HG02678 (cell line): ENCODE measurements around the gene KNSTRN.

Source experiments
- ATAC-seq: cut with Tn5 transposase; IDR thresholded peaks from one replicate; pipeline ENCODE4 v1.9.1; 2021; ENCODE audit warnings: mild to moderate bottlenecking, moderate library complexity; ENCODE audit not compliant: unreplicated experiment

Gene KNSTRN

DNA sequence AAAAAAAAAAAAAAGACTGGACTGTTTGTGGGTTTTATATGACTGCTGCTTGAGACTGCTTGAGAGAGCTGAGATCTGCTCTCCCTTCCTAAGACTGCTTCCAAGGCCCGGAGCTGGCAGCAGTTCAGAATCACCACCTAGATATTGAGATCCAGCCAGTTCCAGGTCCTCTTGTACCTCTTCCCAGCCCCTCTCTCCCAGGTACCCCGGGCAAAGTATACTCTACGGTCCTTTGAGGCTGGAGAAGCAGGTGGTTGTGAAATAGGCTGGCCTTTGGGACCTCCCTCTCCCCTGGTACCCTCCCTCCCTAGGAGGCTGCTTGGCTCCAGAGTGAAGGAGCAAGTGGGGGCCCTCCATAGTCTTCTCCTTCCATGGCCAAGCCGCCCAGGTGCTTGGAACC is 45.7 kb downstream of the KNSTRN start:
- no peak for ATAC-seq

DNA sequence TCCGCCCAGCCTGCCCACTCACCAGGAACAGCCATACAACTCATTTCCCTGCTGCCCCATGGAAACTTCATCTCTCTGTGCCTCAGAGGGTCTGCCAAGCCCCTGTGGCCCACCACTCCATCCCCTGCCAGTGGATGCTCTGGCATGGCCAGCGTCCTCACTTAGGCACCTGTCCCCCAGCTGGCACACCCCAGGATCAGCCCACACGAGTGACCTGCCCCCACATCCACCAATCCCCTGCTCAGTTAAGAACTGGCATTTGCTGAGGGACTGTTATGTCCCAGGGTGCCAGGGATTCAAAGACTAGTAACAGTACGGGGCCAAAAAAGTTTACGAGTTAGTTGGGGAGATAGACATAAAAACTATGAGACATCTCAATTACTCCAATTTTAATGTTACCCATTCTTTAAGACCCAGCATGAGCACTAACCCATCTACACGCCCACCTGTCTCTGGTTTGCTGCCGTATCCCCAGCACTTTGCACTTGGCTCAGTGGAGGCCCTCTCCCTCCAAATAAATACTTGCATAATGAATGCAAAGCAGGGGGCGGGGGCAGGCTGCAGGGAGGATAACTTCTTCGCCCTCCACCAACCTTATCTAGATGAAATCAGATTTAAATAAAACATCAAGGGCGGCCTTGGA is 46.7 kb downstream of the KNSTRN start:
- no peak for ATAC-seq

DNA sequence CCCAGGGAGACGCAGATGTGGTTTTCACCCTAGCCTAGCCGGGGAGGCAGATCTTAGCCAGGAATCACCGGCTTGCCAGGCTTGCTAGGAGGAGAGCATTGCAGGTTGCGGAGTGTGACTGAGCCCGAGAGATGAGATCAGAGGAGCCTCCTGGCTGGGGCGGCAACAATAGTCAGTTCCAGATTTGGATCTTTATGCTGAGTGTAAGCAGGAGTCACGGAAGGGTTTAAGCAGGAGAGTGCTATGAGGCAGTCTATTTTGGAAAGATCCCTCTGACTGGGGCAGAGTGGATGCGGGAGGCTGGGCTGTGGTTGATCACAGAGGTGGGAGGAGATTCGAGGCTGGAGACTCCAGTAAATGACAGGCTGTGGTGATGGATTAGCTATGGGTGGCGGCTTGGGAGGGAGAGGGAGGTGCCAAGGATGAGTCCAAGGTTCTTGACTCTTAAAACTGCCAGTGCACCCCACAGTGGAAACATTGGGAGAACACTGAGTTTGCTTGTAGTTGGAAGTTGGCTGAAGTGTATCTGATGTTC is 47.8 kb downstream of the KNSTRN start:
- ATAC-seq = no peak

DNA sequence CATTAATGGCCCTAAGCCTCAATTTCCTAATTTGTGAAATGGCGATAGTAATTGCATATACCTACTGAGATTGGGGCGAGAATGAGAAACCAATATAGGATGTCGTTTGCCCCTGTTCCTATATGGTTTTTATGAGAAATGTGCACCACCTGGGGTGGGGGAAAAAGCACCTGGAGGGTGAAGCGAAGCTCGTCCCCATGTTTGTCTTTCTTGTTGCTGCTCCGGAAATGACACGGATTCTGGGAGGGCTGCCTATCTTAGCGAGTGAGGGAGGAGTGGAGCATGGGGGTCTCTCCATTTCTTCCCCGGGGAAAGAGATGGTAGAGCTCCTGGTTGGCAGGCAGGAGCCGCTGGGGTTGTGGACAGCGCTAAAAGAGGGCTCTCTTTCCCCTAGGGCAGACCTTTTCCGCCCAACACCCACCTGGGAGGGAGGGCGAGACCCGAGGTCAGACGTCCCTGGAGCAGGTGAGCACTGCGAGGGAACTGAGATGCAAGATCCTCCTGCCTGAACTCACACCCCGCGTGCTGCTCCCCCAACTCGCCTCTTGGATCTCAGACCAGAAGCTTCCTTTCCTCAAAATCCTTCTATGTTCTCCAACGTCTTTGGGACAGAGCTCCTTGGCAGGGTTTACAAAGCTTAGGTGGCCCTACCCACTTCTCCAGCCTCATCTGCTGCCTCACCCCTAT is 52.6 kb downstream of the KNSTRN start:
- ATAC-seq = no peak

DNA sequence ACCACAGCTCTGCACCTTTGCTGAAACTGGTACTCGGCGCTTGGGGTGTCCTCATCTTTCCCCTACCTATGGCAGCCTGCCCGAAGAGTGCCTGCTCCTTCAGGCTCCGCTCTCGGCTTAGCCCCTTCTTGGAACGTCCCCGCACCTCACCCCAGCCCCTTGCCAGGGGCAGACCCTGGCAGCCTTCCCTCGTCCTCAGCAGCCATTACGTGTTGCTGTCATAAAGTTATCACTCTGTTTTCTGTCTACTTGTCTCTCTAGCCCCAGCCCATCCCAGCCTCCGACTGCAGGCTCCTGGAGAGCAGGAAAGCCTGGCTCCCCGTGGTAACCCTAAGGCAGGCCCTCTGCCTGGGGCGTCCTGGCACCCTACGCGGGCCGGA is 53.2 kb downstream of the KNSTRN start:
- no peak for ATAC-seq

DNA sequence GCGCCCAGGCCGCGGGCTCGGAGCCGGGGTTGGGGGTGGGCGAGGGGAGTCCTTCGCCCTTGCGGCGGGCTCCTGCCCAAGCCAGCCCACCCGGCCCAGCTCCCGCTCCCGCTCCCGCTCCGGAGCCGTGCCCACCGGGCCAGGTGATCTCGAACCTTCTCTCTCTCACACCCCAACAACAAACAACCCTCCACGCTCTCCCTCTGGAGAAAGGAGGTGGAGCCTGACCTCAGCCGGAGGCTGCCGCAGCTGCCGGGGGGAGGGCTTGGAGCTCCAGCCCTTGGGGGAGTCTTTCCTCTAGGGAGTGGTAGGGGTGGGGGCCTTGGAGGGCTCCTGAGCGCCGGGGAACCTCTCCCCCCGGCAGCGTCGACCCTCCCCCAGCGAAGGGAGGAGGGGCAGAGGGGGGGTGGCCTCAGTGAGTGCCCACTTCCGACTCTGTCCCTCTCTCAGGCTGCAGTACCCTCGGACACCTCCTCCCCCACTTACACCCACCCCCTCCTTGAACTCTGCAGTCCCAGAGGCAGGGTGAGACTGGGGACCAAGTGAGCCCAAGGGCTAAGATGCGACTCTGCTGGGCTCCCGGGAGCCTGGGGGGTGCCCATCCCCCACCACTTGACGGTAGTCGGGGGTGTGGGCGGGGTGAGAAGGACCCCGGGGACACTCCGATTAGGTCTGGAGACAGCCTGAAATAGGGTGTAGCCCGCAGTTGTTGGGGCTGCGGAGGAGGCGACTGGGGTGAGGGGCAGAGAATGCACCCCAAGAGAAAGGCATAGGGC is 53.8 kb downstream of the KNSTRN start:
- ATAC-seq = no peak

DNA sequence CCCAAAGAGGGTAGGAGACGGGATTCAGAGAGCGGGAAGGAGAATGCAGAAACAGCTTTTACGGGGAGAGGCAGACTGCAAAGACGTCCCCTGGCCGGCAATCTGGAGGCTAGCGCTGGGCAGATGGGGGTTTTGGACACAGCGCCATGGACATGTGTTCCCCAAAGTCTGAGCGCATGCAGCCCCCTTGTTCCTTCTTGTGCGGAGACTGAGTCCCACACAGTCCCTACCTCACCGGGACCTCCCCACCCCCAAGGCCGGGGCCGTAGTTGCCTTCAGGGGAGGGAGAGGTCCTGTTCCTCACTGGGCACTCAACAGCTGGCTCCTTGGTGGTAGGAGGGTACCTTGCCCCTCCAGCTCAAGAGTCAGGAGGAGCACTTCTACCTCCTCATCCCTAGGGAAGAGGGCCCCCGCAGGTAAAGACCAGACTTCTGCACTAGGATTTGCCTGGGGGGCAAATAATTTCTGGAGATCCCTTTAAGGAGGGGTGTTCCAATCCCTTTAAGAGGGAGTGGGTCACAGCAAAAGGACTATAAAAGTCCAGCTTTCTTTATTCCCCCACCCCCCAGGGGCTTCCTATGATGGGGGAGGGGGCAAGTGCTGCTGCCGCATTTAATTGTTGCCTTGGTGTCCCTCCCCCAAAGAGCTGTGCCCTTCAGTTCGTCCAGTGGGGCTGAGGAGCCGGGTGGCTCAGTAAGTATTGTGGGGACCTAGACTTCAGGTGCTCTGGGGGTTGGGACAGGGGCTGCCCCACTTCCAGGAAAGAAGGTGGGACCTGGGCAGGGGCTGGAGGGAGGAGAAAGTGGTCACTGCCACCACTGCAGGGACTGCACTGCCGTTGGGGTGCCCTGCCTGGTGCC is 54.6 kb downstream of the KNSTRN start:
- no peak for ATAC-seq

DNA sequence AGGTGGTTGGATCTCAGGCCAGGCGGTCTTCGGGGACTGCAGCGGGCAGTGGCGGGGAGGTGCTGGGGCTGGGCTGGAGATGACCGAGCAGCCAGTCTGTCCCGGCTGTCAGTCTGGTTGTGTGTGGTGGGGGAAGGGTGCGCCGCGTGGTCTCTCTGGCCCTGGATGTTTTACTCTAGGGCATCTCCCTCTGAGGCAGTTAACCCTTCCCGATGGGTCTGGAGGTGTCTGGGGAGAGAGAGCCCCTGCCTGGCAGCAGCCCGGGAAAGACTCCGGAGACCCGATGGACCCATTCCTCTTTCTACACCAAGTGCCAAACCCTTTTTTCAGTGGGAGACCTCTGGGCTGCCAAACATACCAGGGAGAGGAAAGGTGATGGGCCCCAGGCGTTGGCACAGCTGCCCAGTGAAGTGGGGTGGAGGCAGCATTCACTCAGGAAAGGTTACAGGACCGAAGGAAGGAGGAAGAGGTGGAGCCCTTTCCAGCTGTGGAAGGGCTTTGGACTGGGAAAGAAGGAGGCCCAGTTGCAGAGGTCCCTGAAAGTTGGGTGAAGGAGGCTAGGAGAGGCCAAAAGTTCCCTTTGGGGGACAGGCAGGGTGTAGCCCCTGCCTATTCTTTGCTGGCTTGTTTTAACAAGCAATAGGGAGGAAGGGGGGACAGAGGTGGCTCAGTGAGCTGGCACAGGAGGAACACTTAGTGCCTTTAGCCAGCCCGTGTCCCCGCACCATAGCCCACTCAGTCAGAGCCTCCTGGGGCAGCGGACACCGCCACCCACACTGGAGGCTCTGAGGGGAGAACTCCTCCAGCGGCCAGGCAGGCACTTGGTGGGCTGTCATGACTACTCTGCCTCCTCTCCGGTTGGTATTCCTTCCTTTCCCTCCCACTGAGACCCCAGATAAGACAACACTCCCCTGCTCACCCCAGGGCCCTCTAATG is 55.5 kb downstream of the KNSTRN start:
- ATAC-seq = no peak

DNA sequence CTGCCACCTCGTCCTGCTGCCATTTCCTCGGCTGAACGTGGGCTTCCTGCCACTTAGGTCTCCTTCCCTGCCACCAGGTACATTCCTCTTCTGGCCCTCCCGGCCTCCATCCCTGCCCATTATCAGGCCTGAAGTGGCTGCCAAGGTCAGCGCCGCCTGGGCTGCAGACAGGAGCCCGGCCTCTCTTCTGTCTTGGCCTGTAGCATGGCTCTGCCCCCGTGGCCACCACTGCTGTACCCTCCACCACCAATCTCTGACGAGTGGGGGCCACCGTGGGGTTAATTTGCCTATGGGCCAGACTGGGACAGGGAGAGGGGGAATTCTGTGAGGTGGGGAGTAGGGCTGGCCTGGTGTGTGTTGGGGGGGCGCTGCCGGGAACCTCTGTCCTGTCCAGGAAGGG is 56.2 kb downstream of the KNSTRN start:
- ATAC-seq = no peak

DNA sequence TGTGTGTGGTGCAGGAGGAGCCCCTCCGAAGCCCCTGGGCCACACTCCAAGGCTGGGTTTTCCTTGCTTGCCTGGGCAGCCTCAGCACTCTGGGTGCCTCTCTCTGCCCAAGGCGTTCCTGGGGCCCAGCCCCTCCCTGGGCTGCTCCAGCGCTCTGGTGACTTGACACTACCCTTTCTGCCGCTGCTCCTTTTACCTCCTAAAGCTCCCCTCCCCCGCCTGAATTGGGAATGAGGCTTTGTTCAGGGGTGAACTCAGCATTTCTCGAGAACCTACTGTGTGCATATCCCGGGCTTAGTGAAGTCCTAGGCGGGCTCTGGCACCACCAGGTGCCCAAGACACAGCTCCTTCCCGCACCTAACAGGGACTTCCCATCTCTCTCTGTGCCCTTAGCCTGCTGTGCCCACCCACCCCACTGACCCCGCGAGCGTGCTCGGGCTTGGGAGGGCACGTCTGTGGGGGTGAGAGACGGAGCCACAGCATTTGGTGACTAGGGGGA is 57.0 kb downstream of the KNSTRN start:
- no peak for ATAC-seq

DNA sequence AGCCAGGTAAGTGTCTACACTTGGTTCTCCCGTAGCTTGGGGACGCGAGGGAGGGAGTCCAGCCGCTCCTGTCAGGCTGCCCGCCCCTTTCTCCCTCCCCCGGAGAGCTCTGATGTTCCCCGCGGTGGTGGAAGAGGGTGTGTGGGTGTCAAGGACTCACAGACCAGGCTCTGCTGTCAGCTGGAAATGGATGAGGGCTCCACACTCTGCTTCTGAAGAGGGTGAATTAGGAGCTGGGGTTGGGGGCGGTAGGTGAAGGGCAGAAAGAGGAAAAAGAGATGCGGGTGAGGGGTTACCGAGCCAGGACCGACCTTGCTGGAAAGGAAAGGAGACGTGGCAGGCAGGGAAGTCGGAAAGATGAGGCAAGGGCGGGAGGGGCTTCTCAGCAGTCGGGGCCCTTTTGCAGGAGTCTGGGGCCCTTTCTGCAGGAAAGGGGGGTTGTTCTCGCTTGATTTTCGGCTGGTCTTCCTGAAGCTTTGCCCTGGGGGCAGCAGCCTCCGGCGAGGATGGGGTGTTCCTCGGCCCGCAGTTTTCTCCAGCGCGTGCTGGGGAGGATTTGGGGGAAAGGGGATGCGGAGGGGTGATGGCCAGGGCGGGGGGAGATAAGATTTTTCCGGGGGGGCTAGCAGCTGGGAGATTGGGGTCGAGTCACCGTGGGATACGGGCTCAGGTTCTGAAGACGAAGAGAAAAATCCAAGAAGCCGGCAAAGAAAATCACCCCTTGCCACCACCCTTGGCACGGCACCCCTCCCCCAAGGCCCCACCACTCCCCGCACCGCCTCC is 57.6 kb downstream of the KNSTRN start:
- ATAC-seq = no peak

DNA sequence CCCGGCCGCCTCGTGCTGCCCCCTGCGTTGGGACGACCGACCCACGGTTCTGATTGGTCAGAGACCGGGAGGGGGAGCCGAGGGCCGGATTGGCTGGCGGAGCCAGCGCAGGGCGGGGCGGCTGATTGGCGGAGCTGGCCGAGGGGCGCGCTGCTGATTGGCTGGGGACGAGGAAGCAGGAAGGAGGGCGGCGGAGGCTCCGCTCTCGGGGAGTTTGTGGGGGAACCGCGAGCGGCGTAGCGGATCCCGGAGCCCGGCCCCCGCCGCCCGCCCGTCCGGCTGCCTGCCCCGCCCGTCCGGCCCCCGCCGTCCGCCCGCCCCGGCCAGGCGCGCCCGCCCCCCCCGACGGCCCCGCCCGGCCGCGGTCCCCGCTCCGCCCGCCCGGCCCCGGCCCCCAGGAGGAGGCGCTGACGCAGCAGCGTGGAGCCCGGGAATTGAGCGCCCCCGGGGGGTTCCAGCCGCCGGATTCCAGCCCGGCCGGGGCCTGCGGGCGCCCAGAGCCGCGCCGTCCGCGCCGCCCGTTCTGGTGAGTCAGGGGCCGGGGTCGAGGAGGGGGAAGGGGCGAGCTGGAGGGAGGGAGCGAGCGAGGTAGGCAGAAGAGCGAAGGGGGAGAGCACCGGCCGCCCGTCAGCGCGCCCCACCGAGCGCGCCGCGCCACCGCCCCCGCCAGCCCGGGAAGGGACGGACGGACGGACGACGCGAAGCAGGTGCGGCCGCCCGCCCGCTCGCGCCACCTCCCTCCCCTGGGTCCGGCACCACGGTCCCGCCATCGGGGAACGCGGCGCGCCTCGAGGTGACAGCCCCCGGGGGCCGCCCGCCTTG is 58.4 kb downstream of the KNSTRN start, which contains the start of gene BAHD1:
Gene BAHD1 (plus strand): TSS at position 211 of the 822 bp plus-strand sequence. CDS start 17,512 bp downstream, outside the sequence.
- peak; percentile 86 for ATAC-seq

DNA sequence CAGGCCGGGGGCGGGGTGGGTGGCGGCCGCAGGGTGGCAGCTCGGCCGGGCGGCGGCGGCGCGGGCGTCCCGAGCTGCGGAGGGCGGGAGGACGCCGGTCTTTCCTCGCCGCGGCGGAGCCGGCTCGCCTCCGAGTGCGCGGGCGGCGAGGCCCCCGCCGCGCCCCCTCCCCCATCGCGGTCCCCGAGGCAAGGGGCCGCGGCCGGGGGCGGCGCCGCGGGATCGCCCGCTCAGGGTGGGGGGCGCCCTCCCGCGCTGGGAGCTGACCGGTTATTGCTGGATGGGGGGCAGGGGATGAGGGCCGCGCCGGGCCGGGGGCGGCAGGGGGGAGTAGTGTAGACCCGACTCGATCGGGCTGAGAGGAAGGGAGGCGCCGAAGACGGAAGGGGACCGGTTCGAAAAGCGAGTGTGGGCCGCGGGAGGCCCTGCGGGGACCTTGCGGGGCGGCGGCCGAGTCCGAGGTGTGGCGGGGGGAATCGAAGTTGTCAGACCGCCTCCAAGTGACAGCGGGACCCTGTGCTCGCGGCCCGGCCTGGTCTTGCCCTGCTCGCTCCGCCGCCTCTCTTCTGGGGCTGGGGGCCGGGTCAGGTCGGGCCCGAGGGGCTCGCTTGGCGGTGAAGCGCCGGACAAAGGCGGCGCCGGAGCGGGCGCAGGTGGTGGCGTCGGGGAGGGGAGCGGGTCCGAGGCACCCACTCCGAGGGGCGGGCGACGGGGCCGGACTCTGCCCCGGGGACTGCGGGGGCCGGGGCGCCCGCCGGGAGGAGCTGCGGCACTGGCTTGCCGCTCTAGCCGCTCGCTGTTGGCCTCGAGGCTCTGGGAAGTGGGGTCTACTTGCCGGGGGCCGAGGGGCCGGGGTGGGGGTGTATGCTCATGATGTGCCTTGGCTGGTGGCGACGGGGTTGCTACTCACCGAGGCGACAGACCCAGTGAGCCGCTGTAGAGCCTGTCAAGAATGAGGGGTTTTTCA is 59.3 kb downstream of the KNSTRN start:
- ATAC-seq = peak; percentile 7

DNA sequence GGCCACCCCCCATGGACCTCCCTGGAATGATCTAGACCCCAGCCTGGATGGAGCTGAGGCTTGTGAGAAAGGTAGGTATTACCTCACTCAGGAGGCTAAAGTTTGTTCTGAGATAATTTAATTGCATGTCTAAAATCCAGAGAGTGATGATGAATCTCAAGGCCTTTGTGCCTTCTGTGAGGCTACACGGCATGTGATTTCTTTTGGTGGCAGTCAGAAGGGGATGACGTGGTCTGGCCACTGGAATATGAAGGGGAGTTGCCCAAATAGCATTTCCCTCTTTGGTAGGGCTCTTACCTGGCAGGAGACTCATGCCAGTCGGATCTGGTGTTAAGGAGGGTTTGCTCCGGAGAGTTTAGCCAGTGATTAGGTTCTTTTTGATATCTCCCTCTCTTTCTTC is 60.7 kb downstream of the KNSTRN start:
- ATAC-seq = no peak

DNA sequence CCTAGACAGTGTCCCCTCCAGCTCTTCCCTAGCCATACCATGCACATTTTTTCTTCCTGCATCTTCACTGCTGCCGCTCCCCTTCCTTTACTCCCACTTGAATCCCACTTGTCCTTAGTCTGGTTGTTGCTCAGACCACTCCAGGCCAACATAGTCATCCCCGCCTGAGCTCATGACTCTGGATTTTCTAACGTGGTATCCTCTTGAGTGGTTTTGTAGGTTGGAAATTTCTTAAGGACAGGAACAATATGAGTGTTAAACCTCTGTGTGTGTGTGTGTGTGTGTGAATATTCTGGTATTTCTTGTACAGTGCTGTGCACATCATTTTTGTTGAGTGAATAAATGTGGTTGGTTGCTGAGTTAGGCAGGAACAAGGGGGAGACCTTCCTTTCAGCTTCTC is 61.3 kb downstream of the KNSTRN start:
- ATAC-seq = no peak
